ENCODE data around the gene UBALD2. TPM values are rescaled to one million over a fixed set of nuclear protein-coding genes. Genes with fewer than 3 reads are reported as not detected.
A peak's percentile ranks its signal among the peaks of the same experiment; 100 is the strongest.

The UBALD2 gene
- total and polyA plus RNA-seq, 2 of the 13 experiments (the other 11 are each of a cell fraction or from before 2014, with no cell fraction given) = 3.3 to 89.7 TPM

DNA sequence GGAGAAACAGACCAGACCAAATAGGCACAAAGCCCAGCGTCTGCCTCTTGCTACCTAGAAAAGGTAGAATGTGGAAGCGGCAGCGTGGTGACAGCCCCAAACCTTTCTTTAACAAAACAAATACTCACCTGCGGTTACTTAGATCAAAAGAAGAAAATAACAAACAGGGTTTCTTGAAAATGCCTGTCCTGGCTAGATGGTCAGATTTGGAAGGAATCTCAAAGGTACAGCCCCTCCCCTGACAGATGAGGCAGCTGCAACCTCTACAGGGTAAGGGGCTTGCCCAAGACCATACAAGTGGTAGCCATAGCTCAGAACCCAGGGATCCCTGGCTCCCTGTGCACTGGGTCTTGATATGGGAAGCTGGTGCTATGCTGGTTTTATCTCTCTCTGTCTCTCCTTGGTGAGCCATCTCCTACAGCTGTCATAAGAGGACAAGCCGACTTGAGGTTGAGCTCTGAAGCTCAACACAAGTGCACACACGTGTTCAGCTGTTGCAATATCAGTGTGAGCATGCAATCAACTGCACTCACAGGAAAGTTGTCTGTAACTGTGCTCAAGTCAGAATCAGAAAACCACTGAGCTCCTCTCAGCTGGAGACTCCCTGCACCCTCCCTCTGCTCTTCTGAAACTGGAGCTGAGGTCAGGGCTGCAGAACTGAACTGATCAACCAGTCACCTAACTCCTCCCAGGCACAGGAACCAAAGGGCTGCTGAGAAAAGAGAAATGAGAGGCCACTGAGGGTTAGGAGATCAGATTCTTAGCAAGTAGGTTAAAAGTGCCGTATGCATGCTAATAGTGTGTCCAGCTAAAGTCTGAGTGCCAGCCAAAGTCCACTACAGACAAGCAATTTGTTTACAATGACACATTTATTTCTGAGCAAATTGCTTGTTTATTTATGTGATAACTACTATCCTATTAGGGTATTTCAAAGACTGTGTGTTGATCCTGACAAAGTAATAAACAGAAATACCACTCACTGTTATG, 18.8 kb upstream of the UBALD2 start (continued):
- TF ChIP-seq, protein P1, sequence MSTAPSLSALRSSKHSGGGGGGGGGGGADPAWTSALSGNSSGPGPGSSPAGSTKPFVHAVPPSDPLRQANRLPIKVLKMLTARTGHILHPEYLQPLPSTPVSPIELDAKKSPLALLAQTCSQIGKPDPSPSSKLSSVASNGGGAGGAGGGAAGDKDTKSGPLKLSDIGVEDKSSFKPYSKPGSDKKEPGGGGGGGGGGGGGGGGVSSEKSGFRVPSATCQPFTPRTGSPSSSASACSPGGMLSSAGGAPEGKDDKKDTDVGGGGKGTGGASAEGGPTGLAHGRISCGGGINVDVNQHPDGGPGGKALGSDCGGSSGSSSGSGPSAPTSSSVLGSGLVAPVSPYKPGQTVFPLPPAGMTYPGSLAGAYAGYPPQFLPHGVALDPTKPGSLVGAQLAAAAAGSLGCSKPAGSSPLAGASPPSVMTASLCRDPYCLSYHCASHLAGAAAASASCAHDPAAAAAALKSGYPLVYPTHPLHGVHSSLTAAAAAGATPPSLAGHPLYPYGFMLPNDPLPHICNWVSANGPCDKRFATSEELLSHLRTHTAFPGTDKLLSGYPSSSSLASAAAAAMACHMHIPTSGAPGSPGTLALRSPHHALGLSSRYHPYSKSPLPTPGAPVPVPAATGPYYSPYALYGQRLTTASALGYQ (CRISPR knock-in tag; IDR thresholded peaks at IDR 0.05) = no peak
- TF ChIP-seq, protein P2, sequence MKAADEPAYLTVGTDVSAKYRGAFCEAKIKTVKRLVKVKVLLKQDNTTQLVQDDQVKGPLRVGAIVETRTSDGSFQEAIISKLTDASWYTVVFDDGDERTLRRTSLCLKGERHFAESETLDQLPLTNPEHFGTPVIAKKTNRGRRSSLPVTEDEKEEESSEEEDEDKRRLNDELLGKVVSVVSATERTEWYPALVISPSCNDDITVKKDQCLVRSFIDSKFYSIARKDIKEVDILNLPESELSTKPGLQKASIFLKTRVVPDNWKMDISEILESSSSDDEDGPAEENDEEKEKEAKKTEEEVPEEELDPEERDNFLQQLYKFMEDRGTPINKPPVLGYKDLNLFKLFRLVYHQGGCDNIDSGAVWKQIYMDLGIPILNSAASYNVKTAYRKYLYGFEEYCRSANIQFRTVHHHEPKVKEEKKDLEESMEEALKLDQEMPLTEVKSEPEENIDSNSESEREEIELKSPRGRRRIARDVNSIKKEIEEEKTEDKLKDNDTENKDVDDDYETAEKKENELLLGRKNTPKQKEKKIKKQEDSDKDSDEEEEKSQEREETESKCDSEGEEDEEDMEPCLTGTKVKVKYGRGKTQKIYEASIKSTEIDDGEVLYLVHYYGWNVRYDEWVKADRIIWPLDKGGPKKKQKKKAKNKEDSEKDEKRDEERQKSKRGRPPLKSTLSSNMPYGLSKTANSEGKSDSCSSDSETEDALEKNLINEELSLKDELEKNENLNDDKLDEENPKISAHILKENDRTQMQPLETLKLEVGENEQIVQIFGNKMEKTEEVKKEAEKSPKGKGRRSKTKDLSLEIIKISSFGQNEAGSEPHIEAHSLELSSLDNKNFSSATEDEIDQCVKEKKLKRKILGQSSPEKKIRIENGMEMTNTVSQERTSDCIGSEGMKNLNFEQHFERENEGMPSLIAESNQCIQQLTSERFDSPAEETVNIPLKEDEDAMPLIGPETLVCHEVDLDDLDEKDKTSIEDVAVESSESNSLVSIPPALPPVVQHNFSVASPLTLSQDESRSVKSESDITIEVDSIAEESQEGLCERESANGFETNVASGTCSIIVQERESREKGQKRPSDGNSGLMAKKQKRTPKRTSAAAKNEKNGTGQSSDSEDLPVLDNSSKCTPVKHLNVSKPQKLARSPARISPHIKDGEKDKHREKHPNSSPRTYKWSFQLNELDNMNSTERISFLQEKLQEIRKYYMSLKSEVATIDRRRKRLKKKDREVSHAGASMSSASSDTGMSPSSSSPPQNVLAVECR (CRISPR knock-in tag; IDR thresholded peaks at IDR 0.05; ENCODE audit: borderline replicate concordance) = peak; percentile 31; the same call in 1 of the 2 replicates
- no peak for TF ChIP-seq POLR2AphosphoS2 (IDR thresholded peaks at IDR 0.05; ENCODE audit: low read depth, low read length)
- TF ChIP-seq FOXK2 (IDR thresholded peaks at IDR 0.05) = 0 out of 2 replicates have a peak, but pooled peaks have one; percentile 13
- no peak for TF ChIP-seq SOX13 (IDR thresholded peaks at IDR 0.05)
- TF ChIP-seq SOX13 (CRISPR knock-in tag; conservative IDR thresholded peaks at IDR 0.05 in 1 of 2, IDR thresholded peaks at IDR 0.05 in 1 of 2) = peak in 1 of 2 experiments; percentile 36; a peak in 1 of 4 replicates
- no peak for TF ChIP-seq ZNF317 (CRISPR knock-in tag; IDR thresholded peaks at IDR 0.05)
- no peak for TF ChIP-seq DMAP1 (CRISPR knock-in tag; IDR thresholded peaks at IDR 0.05)
- peak; percentile 20; the same call in 1 of the 2 replicates for TF ChIP-seq ZNF556 (CRISPR knock-in tag; IDR thresholded peaks at IDR 0.05; ENCODE audit: borderline replicate concordance)
- no peak for TF ChIP-seq ZSCAN30 (CRISPR knock-in tag; IDR thresholded peaks at IDR 0.05)
- TF ChIP-seq ZNF12 (CRISPR knock-in tag; IDR thresholded peaks at IDR 0.05) = no peak
- no peak for TF ChIP-seq RELA (CRISPR knock-in tag; IDR thresholded peaks at IDR 0.05)
- TF ChIP-seq ZNF326 (CRISPR knock-in tag; IDR thresholded peaks at IDR 0.05; ENCODE audit: borderline replicate concordance) = no peak
- TF ChIP-seq, protein P3, sequence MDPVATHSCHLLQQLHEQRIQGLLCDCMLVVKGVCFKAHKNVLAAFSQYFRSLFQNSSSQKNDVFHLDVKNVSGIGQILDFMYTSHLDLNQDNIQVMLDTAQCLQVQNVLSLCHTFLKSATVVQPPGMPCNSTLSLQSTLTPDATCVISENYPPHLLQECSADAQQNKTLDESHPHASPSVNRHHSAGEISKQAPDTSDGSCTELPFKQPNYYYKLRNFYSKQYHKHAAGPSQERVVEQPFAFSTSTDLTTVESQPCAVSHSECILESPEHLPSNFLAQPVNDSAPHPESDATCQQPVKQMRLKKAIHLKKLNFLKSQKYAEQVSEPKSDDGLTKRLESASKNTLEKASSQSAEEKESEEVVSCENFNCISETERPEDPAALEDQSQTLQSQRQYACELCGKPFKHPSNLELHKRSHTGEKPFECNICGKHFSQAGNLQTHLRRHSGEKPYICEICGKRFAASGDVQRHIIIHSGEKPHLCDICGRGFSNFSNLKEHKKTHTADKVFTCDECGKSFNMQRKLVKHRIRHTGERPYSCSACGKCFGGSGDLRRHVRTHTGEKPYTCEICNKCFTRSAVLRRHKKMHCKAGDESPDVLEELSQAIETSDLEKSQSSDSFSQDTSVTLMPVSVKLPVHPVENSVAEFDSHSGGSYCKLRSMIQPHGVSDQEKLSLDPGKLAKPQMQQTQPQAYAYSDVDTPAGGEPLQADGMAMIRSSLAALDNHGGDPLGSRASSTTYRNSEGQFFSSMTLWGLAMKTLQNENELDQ (CRISPR knock-in tag; IDR thresholded peaks at IDR 0.05; ENCODE audit: borderline replicate concordance) = no peak
- no peak for TF ChIP-seq EZH2 (conservative IDR thresholded peaks at IDR 0.05; ENCODE audit: low read depth, low read length)
- TF ChIP-seq, protein P4, sequence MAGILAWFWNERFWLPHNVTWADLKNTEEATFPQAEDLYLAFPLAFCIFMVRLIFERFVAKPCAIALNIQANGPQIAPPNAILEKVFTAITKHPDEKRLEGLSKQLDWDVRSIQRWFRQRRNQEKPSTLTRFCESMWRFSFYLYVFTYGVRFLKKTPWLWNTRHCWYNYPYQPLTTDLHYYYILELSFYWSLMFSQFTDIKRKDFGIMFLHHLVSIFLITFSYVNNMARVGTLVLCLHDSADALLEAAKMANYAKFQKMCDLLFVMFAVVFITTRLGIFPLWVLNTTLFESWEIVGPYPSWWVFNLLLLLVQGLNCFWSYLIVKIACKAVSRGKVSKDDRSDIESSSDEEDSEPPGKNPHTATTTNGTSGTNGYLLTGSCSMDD (CRISPR knock-in tag; IDR thresholded peaks at IDR 0.05) = no peak
- TF ChIP-seq ZBTB21 (CRISPR knock-in tag; IDR thresholded peaks at IDR 0.05) = no peak
- TF ChIP-seq TBP (CRISPR knock-in tag; IDR thresholded peaks at IDR 0.05) = no peak
- TF ChIP-seq ASH2L (IDR thresholded peaks at IDR 0.05; ENCODE audit: insufficient read length, low read depth, low read length) = peak; percentile 61
- no peak for TF ChIP-seq JUNB (CRISPR knock-in tag; IDR thresholded peaks at IDR 0.05; ENCODE audit: borderline replicate concordance)

Measured in HepG2 (cell line).